ENCODE measurements around the gene PCP4. TPM values are rescaled to one million over a fixed set of nuclear protein-coding genes. Genes with fewer than 3 reads are reported as not detected.

The PCP4 gene
- polyA plus RNA-seq, 2 of the 4 experiments (the other 2 are of a cell fraction): not detected

- no peak for TF ChIP-seq PBX3 (IDR thresholded peaks at IDR 0.05)
- TF ChIP-seq TFCP2L1 (CRISPR knock-in tag; IDR thresholded peaks at IDR 0.05): no peak
Observed at GRCh38 chr21:39971956-39972355, 104.7 kb downstream of the PCP4 start (continued).

GRCh38 chr21:39972471-39972870 lies 105.2 kb downstream of the PCP4 start:
- H3K9me3 ChIP-seq: no peaks in the 10 kb centered on the region
- ATAC-seq (no peak), FAIRE-seq (no peak), DNase-seq (ENCODE audit: low read depth in 1 of 2, low spot score in 1 of 2) (no peak)
- no peak overlapping the region for H3K4me3 ChIP-seq
- 5% methylated on average over 4 of the region's 4 CpGs for WGBS (ENCODE audit: missing lambda C conversion rate)
- ChIA-PET CTCF (no interaction called here), POLR2A (no interaction called here)
- H3K27ac ChIP-seq: no peak overlapping the region
- no peak for TF ChIP-seq E2F6 (IDR thresholded peaks at IDR 0.05; ENCODE audit: borderline replicate concordance, low read depth)
- H3K4me1 ChIP-seq: no peaks in the 10 kb centered on the region
- no peak overlapping the region for H3K4me2 ChIP-seq

GRCh38 chr21:39972976-39973770 lies 105.9 kb downstream of the PCP4 start:
- Histone ChIP-seq H3K4me2 (no peak overlapping the region), H3K4me1 (no peaks in the 10 kb centered on the region), H3K4me3 (no peak overlapping the region), H3K9me3 (no peaks in the 10 kb centered on the region), H3K27ac (no peak overlapping the region)
- CTCF ChIA-PET: no interaction called here
- 21% methylated on average over 13 of the region's 14 CpGs for WGBS (ENCODE audit: missing lambda C conversion rate)
- DNase-seq (ENCODE audit: low read depth in 1 of 2, low spot score in 1 of 2): no peak
- FAIRE-seq: no peak
- no peak for ATAC-seq
- TF ChIP-seq ZC3H11A (IDR thresholded peaks at IDR 0.05) (no peak), CBX2 (IDR thresholded peaks at IDR 0.05; ENCODE audit: borderline replicate concordance, low read depth) (no peak), FOXS1 (CRISPR knock-in tag; IDR thresholded peaks at IDR 0.05) (no peak), SMC3 (IDR thresholded peaks at IDR 0.05) (no peak), HOXA7 (CRISPR knock-in tag; IDR thresholded peaks at IDR 0.05) (no peak), HOXB13 (CRISPR knock-in tag; IDR thresholded peaks at IDR 0.05; ENCODE audit: low read depth) (no peak), KDM5A (IDR thresholded peaks at IDR 0.05) (no peak), HOXB5 (CRISPR knock-in tag; IDR thresholded peaks at IDR 0.05) (no peak), ESRRA (IDR thresholded peaks at IDR 0.05; ENCODE audit: borderline replicate concordance, low read length) (no peak), HES2 (IDR thresholded peaks at IDR 0.05) (no peak), HMGXB4 (CRISPR knock-in tag; IDR thresholded peaks at IDR 0.05; ENCODE audit: borderline replicate concordance) (no peak), TFCP2L1 (CRISPR knock-in tag; IDR thresholded peaks at IDR 0.05) (no peak), ZSCAN20 (CRISPR knock-in tag; IDR thresholded peaks at IDR 0.05) (no peak), CHD4 (IDR thresholded peaks at IDR 0.05; ENCODE audit: borderline replicate concordance) (no peak), MAZ (IDR thresholded peaks at IDR 0.05; ENCODE audit: borderline replicate concordance, low read depth, low read length) (no peak), TP53 (CRISPR knock-in tag; IDR thresholded peaks at IDR 0.05) (no peak), CHD2 (IDR thresholded peaks at IDR 0.05; ENCODE audit: low read length, partially characterized antibody) (no peak), E2F6 (IDR thresholded peaks at IDR 0.05; ENCODE audit: borderline replicate concordance, low read depth) (no peak), JUN (IDR thresholded peaks at IDR 0.05) (no peak), FOSL2 (IDR thresholded peaks at IDR 0.05) (no peak), FOSL2 (CRISPR knock-in tag; IDR thresholded peaks at IDR 0.05) (no peak)
- POLR2A ChIA-PET: no interaction called here

Measured in A549 (cell line).